GM12872 (cell line): ENCODE measurements around the gene GOLGA6L10.

Experiments used
- TF ChIP-seq, protein P1 (sequence below): IDR thresholded peaks from 3 replicates; pipeline ENCODE4 v1.5.1; 2011; ENCODE audit warnings: low read depth, mild to moderate bottlenecking, low read length, moderate library complexity; ENCODE audit not compliant: insufficient read depth

GOLGA6L10 gene

DNA sequence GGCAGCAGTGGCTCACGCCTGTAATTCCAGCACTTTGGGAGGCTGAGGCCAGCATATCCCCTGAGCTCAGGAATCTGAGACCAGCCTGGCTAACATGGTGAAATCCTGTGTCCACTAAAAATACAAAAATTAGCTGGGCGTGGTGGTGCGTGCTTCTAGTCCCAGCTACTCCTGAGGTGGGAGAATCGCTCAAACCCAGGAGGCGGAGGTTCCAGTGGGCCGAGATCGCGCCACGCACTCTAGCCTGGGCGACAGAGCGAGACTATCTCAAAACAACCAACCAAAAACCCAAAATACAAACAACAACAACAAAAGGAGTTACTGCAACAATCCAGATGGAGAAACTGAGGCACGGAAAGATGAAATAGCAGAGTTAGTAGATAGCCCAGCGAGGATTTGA, 51.2 kb downstream of the GOLGA6L10 start:
- TF ChIP-seq, protein P1, sequence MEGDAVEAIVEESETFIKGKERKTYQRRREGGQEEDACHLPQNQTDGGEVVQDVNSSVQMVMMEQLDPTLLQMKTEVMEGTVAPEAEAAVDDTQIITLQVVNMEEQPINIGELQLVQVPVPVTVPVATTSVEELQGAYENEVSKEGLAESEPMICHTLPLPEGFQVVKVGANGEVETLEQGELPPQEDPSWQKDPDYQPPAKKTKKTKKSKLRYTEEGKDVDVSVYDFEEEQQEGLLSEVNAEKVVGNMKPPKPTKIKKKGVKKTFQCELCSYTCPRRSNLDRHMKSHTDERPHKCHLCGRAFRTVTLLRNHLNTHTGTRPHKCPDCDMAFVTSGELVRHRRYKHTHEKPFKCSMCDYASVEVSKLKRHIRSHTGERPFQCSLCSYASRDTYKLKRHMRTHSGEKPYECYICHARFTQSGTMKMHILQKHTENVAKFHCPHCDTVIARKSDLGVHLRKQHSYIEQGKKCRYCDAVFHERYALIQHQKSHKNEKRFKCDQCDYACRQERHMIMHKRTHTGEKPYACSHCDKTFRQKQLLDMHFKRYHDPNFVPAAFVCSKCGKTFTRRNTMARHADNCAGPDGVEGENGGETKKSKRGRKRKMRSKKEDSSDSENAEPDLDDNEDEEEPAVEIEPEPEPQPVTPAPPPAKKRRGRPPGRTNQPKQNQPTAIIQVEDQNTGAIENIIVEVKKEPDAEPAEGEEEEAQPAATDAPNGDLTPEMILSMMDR, result no peak

DNA sequence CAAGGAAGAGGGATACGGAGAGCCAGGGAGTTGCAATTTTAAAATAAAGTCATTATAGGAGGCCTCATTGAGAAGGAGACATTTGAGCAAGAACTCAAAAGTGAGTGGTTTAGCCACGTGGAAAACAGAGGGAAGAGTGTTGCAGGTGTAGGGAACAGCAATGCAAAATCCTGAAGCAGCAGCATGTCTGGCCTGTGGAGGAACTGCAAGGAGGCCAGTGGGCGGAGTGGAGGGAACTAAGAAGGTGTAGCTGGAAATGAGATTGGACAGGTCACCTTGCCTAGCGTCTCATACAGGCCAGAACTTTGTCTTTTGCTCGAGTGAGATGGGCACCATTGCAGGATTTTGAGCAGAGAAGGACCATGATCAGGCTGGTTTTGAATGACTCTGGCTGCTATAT, 51.7 kb downstream of the GOLGA6L10 start:
- TF ChIP-seq, protein P1, result no peak

DNA sequence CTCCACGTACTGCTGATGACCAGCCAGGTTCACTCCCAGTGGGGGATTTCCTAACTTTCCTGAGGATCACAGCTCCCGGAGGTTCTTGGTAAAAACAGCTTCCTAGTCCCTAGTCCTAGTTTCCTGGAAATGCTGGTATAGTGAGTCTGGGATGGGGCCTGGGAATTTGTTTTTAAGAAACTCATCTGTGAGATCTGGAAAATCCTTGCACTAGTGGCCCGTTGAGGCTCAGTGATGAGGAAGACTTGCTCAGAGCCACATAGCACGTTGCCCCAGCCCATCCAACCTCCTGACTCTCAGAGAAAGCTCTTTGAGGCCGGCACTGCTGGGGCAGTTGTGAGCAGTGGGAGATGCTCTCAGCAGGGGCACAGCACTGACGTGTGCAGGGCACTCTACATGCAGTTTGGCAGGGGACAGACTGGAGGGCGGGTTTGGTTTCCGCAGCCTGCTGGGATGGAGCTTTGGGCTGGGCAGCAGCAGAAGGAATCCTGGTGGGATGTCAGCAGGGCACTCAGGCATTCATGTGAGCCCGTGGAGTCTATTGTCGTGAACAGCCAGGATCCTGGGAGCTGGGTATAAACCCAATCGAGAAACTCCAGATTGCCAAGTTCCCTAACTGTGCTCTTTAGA, 55.1 kb downstream of the GOLGA6L10 start:
- TF ChIP-seq, protein P1, result no peak

DNA sequence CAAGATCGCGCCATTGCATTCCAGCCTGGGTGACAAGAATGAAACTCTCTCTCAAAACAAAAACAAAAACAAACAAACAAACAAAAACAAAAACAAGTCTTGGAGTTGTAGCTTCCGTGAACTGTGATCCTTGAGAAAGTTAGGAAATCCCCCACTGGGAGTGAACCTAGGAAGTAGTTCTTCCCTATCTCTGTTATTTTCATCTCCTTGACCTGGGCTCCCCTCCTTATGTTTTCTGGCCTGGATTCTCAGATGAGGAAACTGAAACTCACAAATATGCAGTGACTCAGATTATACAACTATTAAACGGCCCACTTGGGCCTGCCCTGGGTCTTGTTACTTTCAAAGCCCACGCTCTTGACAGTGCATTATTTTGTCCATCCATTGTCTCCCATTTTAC, 57.0 kb downstream of the GOLGA6L10 start:
- TF ChIP-seq, protein P1, result no peak
